ACC112 (cell line): ENCODE data around the gene OR5P2.
"Not testable (repeated sequence)": the region's sequence is repeated elsewhere in the genome, so short reads cannot be mapped to it uniquely, and the experiment has no call there.

Experiments used
- H2AFZ ChIP-seq: fragments of 200-600 bp; sonication (generic); one replicate; pipeline ENCODE4 v1.6.0; 2017; ENCODE audit warnings: antibody characterized with exemption, low read length; ENCODE audit not compliant: unreplicated experiment
- H3K27ac ChIP-seq: fragments of 200-600 bp; sonication (generic); 2 replicates; pipeline ENCODE4 v1.5.1; 2014; ENCODE audit warnings: low read depth, mild to moderate bottlenecking, antibody characterized with exemption, low read length, moderate library complexity
- H3K27me3 ChIP-seq: fragments of 200-600 bp; sonication (generic); 2 replicates; pipeline ENCODE4 v1.6.1; 2014; ENCODE audit warnings: mild to moderate bottlenecking, antibody characterized with exemption, low read length, moderate library complexity, mixed read lengths; ENCODE audit not compliant: insufficient read depth
- H3K36me3 ChIP-seq: fragments of 200-600 bp; sonication (generic); 2 replicates; pipeline ENCODE4 v1.6.1; 2016; ENCODE audit warnings: mild to moderate bottlenecking, antibody characterized with exemption, low read length, moderate library complexity, mixed read lengths; ENCODE audit not compliant: insufficient read depth
- H3K4me1 ChIP-seq: fragments of 200-600 bp; sonication (generic); one replicate; pipeline ENCODE4 v1.6.1; 2016; ENCODE audit warnings: low read length, mixed read lengths; ENCODE audit not compliant: insufficient read depth, unreplicated experiment, control insufficient read depth
- H3K4me3 ChIP-seq: fragments of 200-600 bp; sonication (generic); 2 replicates; pipeline ENCODE4 v1.5.1; 2014; ENCODE audit warnings: mild to moderate bottlenecking, low read depth, low read length
- H3K79me2 ChIP-seq: fragments of 200-600 bp; sonication (generic); one replicate; pipeline ENCODE4 v1.6.0; 2016; ENCODE audit warnings: low read length; ENCODE audit not compliant: control insufficient read depth, unreplicated experiment, insufficient read depth

The OR5P2 gene

GRCh38 chr11:7793233-7793632 lies 3.5 kb downstream of the OR5P2 start:
- H3K4me3 ChIP-seq, result no peak overlapping the region
- H3K27me3 ChIP-seq, result no peaks in the 10 kb centered on the region; the same call in 1 of the 2 replicates
- no peaks in the 10 kb centered on the region for H3K4me1 ChIP-seq
- no peak overlapping the region for H2AFZ ChIP-seq
- no peaks in the 10 kb centered on the region for H3K36me3 ChIP-seq
- no peak overlapping the region for H3K27ac ChIP-seq
- H3K79me2 ChIP-seq, result no peaks in the 10 kb centered on the region

- H3K36me3 ChIP-seq, result no peaks in the 10 kb centered on the region
- H3K27ac ChIP-seq, result no peak overlapping the region
- no peak overlapping the region for H3K4me3 ChIP-seq
- no peaks in the 10 kb centered on the region for H3K79me2 ChIP-seq
- no peak overlapping the region for H2AFZ ChIP-seq
- no peaks in the 10 kb centered on the region; the same call in 1 of the 2 replicates for H3K27me3 ChIP-seq
- no peaks in the 10 kb centered on the region for H3K4me1 ChIP-seq
Observed at GRCh38 chr11:7787239-7787638, 9.5 kb downstream of the OR5P2 start.

- H3K79me2 ChIP-seq, result no peaks in the 10 kb centered on the region
- H3K27me3 ChIP-seq, result no peaks in the 10 kb centered on the region
- H3K4me3 ChIP-seq, result no peak overlapping the region
- H3K27ac ChIP-seq, result no peak overlapping the region
- no peaks in the 10 kb centered on the region for H3K36me3 ChIP-seq
- H2AFZ ChIP-seq, result no peak overlapping the region
- no peaks in the 10 kb centered on the region for H3K4me1 ChIP-seq
Observed at GRCh38 chr11:7775689-7776088, 21.1 kb downstream of the OR5P2 start.

GRCh38 chr11:7764301-7764700 lies 32.4 kb downstream of the OR5P2 start:
- H3K36me3 ChIP-seq, H3K27me3 ChIP-seq, H3K27ac ChIP-seq, H3K4me3 ChIP-seq, H2AFZ ChIP-seq, H3K4me1 ChIP-seq, H3K79me2 ChIP-seq: not testable (repeated sequence)

- Histone ChIP-seq H3K36me3 (no peaks in the 10 kb centered on the region), H3K27ac (no peak overlapping the region)
Observed at GRCh38 chr11:7759010-7759409, 37.7 kb downstream of the OR5P2 start.

GRCh38 chr11:7749456-7749855 lies 47.3 kb downstream of the OR5P2 start:
- H3K4me1 ChIP-seq, result no peaks in the 10 kb centered on the region
- no peak overlapping the region for H2AFZ ChIP-seq
- H3K4me3 ChIP-seq, result no peak overlapping the region
- H3K27me3 ChIP-seq, result no peaks in the 10 kb centered on the region
- H3K79me2 ChIP-seq, result no peaks in the 10 kb centered on the region
- no peaks in the 10 kb centered on the region for H3K36me3 ChIP-seq
- no peak overlapping the region for H3K27ac ChIP-seq

More at GRCh38 chr11:7759010-7759409, 37.7 kb downstream of the OR5P2 start:
- H3K4me1 ChIP-seq, result no peaks in the 10 kb centered on the region
- H3K79me2 ChIP-seq, result no peaks in the 10 kb centered on the region
- H2AFZ ChIP-seq, result no peak overlapping the region
- H3K4me3 ChIP-seq, result no peak overlapping the region
- 0 out of 2 replicates have a peak, but pooled peaks cover 3% of the 10 kb centered on the region for H3K27me3 ChIP-seq
